Right hindlimb (tissue), 1 donor: Measurements from ENCODE around the gene GCK.

Experiments used
- DNase-seq: peaks from one replicate; pipeline ENCODE4 v3.0.0-alpha.2; 2018

GCK gene

GRCh38 chr7:44222074-44222473 is 32.8 kb upstream of the GCK start:
- DNase-seq, result no peak

- no peak for DNase-seq
These were observed 32.1 kb upstream of the GCK start for GRCh38 chr7:44221231-44221791.

GRCh38 chr7:44220358-44221112 is 31.3 kb upstream of the GCK start:
- DNase-seq, result no peak

- no peak for DNase-seq
These were observed 30.8 kb upstream of the GCK start for GRCh38 chr7:44220046-44220357.

- DNase-seq, result no peak
These were observed 30.3 kb upstream of the GCK start for GRCh38 chr7:44219371-44220045.

- peak; percentile 79 for DNase-seq
These were observed 29.4 kb upstream of the GCK start for GRCh38 chr7:44218418-44219201.

GRCh38 chr7:44217852-44218402 is 28.7 kb upstream of the GCK start:
- no peak for DNase-seq

- DNase-seq, result no peak
These were observed 28.0 kb upstream of the GCK start for GRCh38 chr7:44217223-44217714.

- no peak for DNase-seq
These were observed 27.4 kb upstream of the GCK start for GRCh38 chr7:44216521-44217222.

GRCh38 chr7:44216019-44216418 is 26.8 kb upstream of the GCK start:
- DNase-seq, result no peak

GRCh38 chr7:44215531-44215930 is 26.3 kb upstream of the GCK start:
- DNase-seq, result no peak

- no peak for DNase-seq
These were observed 24.7 kb upstream of the GCK start for GRCh38 chr7:44213877-44214388.

GRCh38 chr7:44213206-44213876 is 24.1 kb upstream of the GCK start:
- no peak for DNase-seq

- no peak for DNase-seq
These were observed 23.4 kb upstream of the GCK start for GRCh38 chr7:44212581-44213184.

- DNase-seq, result no peak
These were observed 22.8 kb upstream of the GCK start for GRCh38 chr7:44212018-44212417.

- no peak for DNase-seq
These were observed 22.0 kb upstream of the GCK start for GRCh38 chr7:44211126-44211675.

GRCh38 chr7:44210107-44210506 is 20.9 kb upstream of the GCK start:
- DNase-seq, result no peak

- no peak for DNase-seq
These were observed 18.8 kb upstream of the GCK start for GRCh38 chr7:44208085-44208484.

- no peak for DNase-seq
These were observed 16.8 kb upstream of the GCK start for GRCh38 chr7:44206008-44206407.

GRCh38 chr7:44201813-44202212 is 12.6 kb upstream of the GCK start:
- DNase-seq, result no peak
